ENCODE measurements around the gene KIAA1958. TPM values are rescaled to one million over a fixed set of nuclear protein-coding genes. Genes with fewer than 3 reads are reported as not detected.

The KIAA1958 gene
- polyA plus RNA-seq, 1 donor: 18.2 TPM

GRCh38 chr9:112529316-112529715 is 42.7 kb downstream of the KIAA1958 start:
- DNase-seq: no peak

GRCh38 chr9:112530751-112531205 is 44.2 kb downstream of the KIAA1958 start:
- no peak for DNase-seq

DNA sequence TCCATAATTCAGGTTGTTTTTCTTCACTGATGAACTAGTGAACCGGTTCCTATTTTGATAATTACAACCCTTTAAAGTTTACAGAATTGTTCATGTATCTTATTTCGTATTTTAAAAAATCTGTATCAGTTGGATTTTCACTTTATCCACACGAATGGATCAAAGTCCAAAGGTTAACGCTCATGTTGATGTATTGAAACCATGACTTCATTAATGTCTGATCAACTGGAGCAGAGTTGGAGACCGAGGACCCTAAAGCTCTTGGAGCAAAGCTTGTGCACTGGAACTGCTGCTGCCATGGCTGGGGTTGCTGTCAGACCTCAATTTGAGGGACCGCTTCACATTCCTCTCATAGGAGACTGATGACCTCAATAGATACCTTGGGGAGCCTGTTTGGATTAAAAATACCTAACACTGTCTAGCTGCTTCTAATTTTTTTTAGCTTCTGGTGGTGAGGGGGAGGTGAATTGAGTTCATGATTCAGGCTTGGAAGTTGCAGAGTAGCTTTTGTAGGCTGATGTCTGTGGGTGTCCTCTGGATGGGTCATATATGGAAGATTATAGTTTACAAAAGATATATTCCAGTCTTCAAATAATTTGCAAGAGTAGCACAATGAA is 45.1 kb downstream of the KIAA1958 start:
- DNase-seq: no peak

DNA sequence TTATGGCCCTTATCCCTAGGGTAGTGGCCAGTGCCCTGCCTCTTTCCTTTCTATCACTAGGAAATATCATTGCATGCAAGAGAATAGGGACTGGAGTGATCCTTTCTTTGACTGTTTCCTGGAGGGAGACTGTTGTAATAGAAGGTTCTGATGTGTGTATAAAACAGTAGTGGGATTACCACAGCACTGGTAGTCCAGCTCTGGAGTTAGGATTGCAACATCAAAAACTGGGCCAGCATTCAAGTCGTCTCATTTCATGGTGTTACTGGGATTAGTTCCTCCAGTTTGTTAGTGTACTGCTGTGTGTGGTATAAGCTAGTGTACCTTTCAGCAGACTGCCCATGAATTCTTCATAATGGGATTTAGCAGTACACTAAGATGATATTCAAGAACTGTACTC is 45.8 kb downstream of the KIAA1958 start:
- no peak for DNase-seq

DNA sequence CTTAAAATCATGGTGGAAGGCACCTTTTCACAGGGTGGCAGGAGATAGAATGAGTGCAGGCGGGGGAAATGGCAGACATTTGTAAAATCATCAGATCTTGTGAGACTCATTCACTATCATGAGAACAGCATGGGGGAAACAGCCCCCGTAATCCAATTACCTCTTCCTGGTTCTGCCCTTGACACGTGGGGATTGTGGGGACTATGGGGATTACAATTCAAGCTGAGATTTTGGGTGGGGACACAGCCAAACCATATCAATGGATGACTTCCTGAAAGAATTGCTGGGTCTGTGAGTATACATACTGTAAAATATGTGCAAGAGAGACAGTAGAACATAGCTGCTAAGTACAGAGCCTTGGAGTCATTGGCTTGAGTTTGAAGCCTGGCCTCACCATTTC is 47.0 kb downstream of the KIAA1958 start:
- DNase-seq: no peak

- DNase-seq: no peak
Measured at GRCh38 chr9:112535301-112535700, 48.7 kb downstream of the KIAA1958 start.

GRCh38 chr9:112535811-112536210 is 49.2 kb downstream of the KIAA1958 start:
- no peak for DNase-seq

- DNase-seq: no peak
Measured at GRCh38 chr9:112537561-112537960, 50.9 kb downstream of the KIAA1958 start.

DNA sequence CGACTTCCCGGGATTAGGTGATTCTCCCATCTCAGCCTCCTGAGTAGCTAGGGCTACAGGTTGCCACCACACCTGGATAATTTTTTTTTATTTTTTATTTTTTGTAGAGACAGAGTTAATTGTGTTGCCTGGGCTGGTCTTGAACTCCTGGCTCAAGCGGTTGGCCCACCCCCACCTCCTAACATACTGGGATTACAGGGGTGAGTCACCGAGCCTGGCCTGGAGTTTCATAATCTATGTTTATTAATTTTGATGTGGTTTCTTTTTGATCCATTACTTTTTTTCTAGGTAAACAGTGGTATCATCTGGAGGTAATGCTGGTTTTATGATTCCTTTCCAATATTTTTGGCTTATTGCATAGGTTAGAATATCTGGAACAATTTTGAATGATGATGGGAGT is 54.2 kb downstream of the KIAA1958 start:
- DNase-seq: no peak

- no peak for DNase-seq
Measured at GRCh38 chr9:112541685-112542084, 55.1 kb downstream of the KIAA1958 start.

GRCh38 chr9:112542593-112543292 is 56.1 kb downstream of the KIAA1958 start:
- no peak for DNase-seq

- no peak for DNase-seq
Measured at GRCh38 chr9:112544477-112544876, 57.9 kb downstream of the KIAA1958 start.

DNA sequence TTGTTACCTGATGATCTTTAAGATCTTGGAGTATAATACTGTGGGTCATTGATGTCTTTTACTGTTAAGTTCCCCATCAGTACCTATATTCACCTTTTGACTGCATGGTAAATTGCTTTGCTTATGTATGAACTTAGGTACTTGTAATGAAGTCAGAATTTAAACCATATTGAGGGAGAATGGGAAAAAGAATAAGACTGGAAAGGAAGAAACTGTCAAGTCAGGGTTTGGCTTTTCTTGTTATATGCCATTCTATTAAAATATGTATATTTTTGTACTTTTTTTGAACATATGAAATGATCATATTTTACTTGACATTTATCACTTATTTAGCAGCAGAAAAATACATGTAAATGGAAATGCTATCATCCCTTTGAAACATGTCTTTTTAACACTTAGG is 58.6 kb downstream of the KIAA1958 start:
- no peak for DNase-seq

DNA sequence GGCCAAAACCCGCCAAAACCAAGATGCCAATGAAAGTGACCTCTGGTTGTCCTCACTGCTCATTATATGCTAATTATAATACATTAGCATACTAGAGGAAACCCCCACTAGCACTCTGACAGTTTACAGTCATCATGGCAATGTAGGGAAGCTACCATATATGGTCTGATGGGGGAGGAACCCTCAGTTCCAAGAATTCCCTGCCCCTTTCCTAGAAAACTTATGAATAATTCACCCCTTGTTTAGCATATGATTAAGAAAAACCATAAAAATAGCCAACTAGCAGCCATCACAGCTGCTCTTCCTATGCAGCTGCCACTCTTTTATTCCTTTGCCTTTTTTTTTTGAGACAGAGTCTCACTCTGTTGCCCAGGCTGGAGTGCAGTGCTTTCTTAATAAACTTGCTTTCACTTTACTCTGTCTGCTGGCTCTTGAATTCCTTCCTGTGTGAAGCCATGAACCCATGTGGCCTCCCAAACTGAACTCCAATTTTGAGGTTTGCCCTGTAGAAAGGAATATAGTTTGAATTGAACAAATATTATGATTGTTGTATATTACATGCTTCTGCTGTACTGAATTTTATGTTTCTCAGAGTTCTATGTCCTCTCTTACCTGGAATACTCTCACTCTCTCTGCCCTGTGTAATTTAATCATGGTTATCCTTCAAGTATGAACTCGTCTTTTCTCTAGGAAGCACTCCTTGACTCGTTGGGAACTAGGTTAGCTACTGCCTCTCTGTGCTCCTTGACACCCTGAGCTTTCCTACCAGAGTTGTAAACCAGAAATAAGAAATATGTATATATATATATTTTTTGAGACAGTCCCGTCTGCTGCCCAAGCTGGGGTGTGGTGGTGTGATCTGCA is 59.8 kb downstream of the KIAA1958 start:
- DNase-seq: no peak

- no peak for DNase-seq
Measured at GRCh38 chr9:112548051-112548440, 61.4 kb downstream of the KIAA1958 start.

DNA sequence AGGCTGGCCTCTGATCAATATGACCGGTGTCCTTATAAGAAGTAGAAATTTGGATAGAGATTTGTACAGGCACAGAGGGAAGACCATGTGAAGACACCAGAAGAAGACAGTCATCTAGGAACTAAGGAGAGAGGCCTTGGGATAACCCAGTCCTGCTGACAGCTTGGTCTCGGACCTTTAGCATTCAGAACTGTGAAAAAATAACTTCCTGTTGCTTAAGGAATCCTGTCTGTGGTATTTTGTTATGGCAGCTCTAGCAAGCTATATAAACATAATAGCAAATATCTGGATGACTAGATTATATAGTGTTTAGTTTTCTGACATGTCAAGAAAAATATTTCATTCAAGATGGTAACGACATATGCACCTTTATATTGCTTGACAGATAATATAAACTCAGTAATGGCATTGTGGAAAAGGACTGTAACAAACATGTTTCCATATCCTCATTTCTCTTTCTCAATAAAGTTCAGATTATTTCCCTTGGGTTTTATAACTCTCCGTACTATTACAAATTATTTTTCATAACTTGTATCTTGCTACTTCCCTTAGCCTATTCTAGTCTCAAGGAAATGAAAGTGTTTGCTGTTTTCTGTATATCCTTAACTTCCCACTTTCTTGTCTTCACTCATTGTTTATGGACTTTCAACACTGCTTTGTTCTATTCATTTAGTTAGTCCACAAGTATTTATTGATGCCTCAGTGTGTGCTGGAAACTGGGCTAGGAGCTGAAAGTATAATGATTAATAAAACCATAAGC is 62.4 kb downstream of the KIAA1958 start:
- DNase-seq: no peak

DNA sequence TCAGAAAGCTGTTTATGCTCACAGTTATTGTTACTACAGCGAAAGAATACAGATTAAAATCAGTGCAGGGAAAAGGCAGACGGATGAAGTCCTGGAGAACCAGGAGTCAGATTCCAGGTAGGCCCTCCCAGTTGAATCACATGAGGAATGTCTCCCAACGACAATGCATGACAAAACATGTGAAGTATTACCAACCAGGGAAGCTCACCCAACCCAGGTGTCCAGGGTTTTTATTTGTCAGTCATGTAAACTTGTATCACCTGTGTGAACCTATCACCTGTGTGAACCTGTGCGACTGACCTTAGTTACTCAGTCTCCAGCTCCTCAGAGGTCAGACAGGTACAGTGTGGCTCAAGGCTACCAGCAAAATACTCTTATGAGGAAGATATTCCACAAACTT is 63.9 kb downstream of the KIAA1958 start:
- DNase-seq: no peak

GRCh38 chr9:112551641-112552040 is 65.0 kb downstream of the KIAA1958 start:
- no peak for DNase-seq

- DNase-seq: no peak
Measured at GRCh38 chr9:112552229-112553056, 65.8 kb downstream of the KIAA1958 start.

DNA sequence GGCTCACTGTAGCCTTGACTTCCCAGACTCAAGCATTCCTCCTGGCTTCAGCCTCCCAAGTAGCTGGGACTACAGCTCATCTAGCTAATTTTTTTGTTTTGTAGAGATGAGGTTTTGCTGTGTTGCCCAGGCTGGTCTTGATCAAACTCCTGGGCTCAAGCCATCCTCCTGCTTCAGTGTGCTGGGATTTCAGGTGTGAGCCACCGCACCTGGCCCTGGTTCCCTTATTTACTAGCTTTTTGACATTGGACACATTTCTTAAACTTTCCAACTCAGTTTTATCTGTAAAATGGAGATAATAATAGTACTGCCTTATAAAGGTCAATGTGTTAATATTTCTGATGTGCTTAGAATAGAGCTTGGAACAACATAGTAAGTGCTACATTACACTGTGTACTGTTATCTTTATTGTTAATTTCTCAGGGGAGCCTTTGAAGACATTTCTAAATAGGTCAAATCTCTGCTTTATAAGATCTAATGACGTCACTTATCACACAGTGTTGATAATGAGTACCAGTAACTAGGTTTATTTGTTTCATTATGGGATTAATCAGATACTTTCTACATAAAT is 66.7 kb downstream of the KIAA1958 start:
- DNase-seq: no peak

GRCh38 chr9:112554516-112554915 is 67.9 kb downstream of the KIAA1958 start:
- no peak for DNase-seq

Measured in left kidney (tissue), 2 donors.